Stimulated activated CD8-positive, alpha-beta memory T cell treated with anti-CD3 and anti-CD28 coated beads, Interleukin-4, amount 100 ng/mL, for 1 hour (primary cell): ENCODE measurements around the gene SPATS2.

Experiments
- DNase-seq, 2 donors: peaks; one replicate each; pipeline ENCODE4 v3.0.0-alpha.2; 2020; ENCODE audit warnings: low read depth in 2 of 2, low spot score in 1 of 2

The SPATS2 gene

DNA sequence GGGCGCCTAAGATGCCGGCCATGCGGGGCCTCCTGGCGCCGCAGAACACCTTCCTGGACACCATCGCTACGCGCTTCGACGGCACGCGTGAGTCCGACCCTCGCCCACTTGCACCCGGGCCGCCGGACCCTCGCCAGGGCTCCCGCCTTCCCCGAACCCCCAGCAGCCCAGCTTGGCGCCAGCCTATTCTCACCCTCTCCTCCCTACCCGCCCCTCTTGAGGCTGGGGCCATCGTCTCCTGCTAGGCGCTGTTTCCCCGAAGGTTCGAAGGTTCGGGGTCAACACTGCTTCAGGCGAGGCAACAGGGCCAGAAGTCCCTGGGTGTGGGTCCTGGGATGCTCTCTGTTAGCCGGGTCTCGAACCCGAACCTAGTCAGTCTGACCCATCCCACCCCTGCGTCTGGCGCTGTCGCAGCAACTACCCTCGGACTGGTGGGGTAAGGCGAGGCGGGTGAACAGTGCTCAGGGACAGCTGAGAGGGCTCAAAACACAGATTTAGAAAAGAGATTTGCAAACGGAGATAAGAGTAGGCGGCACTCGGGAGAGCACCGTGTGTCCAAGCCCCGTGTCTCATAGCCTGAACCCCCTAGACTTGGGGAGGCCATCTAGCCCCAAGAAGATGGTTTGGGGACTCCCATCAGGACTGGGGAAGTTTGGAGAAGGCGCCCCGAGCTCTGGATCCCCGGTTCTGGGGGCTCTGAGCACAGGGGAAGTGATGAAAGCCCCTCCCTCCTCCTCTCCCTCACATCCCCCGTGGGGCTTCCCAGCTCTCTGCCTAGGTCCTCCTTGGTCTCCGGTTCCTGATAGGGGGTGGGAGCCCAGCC is 172.4 kb downstream of the SPATS2 start:
- DNase-seq, result no peak

DNA sequence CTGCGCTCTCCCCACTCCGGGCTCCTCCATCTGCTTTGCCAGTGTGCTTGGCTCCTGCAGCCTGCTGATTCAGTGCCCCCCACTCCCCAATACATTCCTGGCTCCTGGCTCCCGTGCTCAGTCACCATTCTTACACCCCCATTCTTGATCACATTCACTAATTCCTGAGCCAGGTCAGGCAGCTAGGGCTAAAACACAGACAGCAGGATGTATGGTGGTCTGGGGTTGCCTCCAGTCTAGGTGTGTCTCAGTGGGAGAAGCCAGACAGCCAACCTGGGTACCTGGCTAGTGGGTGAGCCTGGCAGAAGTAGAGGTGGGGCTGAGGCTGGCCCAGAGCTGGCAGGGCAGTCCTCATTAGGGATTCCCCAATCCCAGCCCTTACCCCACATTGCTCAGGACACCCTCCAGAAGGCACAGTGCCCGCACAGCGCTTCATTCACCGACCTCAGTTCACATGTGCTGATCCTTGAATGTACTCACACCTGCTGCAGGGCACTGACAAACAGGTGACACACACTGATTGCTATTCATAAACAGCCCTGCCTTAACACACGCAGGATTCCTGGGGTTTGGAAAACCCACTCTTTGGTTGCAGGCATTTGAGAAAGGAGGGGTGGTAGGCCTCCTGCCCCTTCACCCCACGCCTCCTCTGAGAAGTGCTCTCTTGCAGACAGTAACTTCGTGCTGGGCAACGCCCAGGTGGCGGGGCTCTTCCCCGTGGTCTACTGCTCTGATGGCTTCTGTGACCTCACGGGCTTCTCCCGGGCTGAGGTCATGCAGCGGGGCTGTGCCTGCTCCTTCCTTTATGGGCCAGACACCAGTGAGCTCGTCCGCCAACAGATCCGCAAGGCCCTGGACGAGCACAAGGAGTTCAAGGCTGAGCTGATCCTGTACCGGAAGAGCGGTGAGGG is 173.2 kb downstream of the SPATS2 start:
- DNase-seq, result no peak

DNA sequence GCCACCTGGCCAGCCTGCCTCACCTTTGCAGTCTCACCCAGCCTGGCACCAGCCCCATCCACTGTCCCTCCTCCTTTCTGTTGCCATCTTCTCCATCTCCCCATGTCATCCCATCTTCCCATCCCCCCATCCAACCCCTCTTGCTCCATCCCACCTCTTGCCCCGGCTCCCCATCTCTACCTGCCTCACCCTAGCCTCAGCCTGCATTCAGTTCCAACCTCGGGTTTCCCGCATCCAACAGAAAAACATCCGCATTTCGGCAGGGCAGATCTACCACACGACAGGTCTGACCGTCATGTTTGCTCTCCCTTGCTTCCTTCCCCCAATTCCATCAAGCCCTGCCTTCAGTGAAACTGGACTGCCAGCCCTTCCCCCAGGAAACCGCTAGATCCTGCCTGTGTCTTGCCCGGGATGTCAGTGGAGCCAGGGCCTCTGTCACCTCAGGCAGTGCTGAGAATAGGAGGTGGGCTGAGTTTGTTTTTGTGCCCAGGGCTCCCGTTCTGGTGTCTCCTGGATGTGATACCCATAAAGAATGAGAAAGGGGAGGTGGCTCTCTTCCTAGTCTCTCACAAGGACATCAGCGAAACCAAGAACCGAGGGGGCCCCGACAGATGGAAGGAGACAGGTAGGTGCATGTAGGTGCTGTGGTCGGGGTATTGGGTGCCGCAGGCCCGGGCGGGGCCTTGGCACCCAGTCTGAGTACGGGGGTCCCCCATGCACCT is 174.0 kb downstream of the SPATS2 start:
- DNase-seq, result no peak

DNA sequence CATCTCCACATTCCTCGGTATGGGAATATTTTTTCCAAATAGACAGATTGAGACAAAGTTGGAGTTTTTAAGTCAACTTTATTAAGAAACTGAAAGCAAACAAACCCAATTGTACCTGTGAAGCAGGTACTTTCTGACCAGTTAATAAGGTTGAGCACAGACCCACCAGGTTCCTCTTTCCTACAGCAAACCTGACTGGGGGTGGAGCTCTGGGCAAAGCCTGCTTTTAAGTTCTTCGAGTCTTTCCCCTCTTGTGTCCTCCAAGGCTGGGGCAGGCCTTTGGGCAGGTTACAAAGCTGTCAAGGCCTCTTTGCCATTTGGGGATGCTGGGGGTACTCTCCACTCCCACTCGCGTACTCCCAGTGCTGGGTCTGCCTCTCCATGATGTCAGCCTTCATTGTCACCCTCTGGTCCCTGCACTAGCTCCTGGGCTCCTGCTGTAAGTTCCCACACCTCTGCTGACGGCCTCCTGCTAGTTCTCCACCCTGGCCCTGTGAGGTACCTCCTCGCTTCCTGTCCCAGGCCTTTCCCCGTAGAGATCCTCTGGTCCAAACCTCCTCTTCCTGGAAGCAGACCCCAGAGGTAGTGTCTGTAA is 174.7 kb downstream of the SPATS2 start:
- DNase-seq, result no peak

DNA sequence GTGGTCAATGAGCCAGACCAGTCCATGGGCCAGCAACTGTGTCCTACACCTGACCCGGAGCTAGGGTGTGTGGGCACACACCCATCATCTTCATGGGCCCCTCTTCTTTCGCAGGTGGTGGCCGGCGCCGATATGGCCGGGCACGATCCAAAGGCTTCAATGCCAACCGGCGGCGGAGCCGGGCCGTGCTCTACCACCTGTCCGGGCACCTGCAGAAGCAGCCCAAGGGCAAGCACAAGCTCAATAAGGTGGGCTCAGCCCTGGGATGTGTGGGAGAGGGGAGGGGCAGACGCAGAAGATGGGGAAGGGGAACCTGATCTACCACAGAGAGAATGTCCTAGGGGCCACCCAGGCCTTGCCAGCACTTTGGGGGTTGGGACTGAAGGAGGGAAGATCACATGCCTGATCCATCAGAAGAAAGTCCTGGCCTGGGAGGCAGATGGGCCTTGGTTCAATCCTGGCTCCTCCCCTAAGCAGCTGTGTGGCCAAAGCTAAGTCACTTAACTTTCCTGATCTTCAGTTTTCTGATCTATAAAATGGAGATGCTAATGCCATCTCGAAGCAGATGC is 175.4 kb downstream of the SPATS2 start:
- no peak for DNase-seq

DNA sequence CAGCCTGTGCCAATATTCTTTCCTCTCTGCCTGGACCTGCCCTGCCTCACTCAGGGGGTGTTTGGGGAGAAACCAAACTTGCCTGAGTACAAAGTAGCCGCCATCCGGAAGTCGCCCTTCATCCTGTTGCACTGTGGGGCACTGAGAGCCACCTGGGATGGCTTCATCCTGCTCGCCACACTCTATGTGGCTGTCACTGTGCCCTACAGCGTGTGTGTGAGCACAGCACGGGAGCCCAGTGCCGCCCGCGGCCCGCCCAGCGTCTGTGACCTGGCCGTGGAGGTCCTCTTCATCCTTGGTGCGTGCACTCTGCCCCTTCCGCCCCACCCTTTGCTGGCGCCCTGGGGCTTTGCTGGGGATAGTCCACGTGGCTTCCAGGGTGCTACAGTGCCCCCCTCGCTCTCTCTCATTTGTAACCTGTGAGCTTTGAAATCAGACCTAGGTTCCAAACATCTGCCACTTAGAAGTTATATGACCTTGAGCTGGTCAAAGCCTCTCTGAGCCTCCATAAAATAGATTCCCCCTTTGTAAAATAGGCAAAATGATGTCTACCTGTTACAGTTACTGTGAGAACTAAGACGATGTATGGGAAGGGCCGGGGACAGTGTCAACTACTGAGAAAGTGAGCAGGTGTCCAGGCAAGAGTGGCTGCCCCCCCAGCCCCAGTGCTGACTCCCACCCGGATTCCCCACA is 176.1 kb downstream of the SPATS2 start:
- DNase-seq, result no peak

DNA sequence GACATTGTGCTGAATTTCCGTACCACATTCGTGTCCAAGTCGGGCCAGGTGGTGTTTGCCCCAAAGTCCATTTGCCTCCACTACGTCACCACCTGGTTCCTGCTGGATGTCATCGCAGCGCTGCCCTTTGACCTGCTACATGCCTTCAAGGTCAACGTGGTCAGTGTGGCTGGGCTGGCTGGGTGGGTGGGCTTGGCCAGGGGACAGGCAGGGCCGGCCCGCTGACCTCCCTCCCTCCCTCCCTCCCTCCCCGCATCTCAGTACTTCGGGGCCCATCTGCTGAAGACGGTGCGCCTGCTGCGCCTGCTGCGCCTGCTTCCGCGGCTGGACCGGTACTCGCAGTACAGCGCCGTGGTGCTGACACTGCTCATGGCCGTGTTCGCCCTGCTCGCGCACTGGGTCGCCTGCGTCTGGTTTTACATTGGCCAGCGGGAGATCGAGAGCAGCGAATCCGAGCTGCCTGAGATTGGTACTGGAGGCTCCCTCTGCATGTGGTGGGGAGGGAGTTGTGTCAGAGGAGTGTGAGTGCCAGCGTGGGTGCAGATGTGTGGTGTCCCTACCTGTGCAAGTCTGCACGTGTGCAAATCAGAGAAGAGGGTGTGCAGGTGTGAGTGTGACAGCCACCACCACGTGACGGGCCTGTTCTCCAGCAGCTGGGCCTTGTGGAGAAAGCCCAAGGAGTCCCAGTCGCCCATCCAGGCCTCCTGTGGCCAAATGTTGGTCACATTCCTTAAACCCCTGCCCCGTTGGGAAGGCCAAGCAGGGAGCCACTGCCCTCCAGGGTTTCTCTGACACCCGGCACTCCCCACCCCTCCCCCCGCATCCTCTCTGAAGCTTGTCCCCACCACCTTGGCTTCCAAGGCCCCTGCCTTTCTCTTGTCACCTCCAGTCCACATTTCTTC is 176.9 kb downstream of the SPATS2 start:
- DNase-seq, result no peak

DNA sequence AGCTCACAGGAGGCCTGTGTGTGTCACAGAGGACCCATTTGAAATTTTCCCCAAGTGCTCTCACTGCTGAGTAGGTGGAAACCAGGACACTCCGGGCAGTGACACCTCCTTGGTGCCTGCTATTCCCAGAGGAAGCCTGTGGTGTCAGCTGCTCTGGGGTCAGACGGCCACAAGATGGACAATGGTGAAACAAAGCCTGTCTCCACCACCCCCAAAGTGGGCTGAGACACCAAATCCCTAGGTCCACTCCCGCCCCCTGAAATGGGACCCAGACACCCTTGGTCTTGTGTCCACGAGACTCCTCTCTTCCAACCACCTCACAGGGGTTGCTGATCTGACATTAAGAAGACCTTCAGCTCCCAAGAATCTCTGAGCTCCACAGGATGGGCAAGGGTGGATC is 178.6 kb downstream of the SPATS2 start:
- DNase-seq, result no peak

DNA sequence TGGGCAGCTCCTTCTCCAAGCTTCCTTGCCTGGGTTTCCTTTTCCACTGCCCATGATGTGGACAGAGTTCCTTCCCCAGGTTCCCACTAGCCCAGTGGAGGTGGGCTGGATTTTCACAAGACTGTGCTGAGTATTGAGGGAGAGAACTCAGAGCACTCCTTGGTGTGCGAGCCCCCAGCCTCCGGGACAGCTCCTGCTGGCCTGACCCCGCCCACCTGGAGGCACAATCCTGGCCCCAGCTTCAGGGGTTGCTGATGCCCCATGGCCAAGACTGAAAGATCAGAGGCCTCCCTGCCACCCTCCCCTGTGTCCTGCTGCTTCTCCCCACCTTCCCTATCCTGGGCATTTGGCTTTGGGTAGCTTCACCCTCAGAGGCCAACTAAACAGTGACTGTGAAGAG is 179.2 kb downstream of the SPATS2 start:
- DNase-seq, result no peak

DNA sequence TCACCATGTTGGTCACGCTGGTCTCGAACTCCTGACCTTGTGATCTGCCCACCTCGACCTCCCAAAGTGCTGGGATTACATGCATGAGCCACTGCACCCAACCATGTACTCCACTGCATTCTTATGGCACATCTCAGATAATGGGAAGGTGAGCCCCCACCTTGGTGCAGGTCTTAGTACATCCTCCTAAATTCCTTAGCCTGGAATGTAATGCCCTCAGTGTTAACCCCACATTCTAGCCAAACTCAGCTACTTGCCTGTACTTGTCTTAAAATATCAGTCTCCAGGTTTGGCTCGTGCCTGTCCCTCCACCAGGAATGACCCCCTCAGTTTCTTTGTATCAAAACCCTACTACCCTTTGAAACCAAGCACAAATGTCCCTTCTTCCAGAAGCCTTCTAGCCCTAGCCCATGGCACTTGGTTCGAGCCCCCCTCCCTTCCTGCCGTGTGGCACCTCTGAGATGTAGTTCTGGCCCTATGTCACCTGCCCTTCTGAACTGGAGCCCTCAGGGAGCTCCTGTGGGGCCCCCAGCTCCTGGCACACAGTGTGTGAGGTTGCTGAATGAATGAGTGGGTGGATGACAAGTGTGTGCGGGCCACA is 179.9 kb downstream of the SPATS2 start:
- no peak for DNase-seq

DNA sequence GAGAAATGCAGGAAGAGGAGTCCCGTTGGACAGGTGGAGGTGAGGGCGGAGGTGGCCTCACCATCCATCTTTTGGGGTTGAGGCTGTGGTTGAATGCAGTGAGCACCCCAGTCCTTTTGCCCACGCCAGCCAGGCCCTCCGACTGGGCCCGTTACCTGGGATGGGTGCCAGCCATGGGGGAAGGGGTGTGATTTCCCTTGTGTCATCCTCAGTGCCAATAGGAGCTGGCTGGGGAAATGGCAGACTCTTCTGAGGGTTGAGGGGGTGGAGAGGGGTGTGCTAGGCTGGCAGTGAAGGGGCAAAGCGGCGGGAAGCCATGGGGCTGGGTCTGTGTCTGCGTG is 181.2 kb downstream of the SPATS2 start:
- DNase-seq, result no peak

DNA sequence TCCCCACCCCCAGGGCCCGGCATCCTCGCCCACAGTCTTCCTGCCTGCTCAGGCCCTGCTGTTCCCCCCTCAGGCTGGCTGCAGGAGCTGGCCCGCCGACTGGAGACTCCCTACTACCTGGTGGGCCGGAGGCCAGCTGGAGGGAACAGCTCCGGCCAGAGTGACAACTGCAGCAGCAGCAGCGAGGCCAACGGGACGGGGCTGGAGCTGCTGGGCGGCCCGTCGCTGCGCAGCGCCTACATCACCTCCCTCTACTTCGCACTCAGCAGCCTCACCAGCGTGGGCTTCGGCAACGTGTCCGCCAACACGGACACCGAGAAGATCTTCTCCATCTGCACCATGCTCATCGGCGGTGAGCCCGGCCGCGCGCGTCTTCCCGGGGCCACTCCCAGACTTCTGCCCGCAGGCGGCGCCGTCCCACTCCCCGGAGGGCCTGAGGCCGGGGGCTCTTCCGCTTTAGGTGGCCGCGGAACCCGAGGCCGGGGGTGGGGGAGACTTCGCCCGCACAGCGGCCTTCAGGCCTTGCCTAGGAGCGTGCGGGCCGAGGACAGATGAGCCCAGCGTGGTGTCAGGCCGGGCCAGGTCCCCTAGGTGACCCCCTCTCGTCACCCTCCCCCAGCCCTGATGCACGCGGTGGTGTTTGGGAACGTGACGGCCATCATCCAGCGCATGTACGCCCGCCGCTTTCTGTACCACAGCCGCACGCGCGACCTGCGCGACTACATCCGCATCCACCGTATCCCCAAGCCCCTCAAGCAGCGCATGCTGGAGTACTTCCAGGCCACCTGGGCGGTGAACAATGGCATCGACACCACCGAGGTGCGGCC is 181.8 kb downstream of the SPATS2 start:
- DNase-seq, result no peak

DNA sequence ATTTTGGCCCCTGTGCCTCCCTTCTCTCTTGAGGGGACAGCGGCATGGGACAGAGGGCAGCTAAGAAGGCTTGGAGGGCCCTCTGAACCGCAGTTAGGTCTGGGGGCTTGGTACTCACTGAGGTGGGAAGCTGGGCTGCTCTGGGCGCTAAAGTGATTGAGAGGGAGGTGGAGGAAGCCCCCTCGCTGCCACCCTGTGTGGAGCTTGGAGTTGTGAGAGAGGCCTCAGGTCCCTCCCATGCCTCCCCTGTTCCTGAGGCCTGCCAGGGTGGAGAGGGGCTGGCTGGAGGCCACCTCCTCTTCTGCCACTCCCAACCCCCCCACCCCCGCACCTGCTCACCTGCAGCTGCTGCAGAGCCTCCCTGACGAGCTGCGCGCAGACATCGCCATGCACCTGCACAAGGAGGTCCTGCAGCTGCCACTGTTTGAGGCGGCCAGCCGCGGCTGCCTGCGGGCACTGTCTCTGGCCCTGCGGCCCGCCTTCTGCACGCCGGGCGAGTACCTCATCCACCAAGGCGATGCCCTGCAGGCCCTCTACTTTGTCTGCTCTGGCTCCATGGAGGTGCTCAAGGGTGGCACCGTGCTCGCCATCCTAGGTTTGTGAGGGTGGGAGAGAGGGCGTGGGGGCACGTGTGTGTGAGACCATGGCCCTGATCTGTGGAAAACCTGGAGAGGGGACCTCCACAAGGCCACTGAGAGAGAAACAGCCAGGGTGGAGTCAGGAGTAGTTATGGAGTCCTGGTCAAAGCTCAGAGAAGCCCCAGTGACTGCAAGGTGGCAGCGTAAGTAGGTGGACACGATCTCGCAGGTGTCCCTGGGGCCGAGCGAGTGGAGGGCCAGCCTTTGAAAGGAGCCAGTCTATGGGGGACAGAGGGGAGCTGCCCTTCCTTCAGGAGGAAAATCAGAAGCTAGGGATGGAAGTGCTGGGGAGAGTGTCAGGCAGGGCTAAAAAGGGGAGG is 182.8 kb downstream of the SPATS2 start:
- DNase-seq, result no peak

DNA sequence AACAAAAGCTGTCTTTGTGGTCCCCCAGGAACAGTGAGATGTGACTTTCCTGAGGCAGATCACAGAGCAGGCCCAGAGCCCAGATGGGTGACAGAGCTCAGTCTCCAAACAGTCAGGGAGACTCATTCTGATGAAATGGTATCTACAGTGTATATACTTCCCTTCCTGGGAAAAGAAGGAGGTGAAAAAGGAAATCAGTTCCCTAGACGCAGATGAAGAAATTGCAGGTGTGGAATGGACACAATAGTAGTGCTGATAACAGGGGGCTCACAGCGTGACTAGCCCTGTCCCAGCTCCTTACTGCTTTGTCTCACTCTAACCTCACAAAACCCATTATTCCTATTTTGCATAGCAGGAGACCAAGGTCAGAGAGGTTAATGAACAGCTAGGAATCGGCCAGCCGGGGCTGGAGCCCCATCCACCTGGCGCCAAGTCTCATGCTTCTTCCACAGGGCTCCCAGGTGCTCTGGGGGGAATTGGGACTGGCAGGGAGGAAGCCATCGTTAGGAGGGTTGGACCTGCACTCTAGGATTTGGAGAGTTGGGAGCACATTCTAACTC is 183.5 kb downstream of the SPATS2 start:
- no peak for DNase-seq

DNA sequence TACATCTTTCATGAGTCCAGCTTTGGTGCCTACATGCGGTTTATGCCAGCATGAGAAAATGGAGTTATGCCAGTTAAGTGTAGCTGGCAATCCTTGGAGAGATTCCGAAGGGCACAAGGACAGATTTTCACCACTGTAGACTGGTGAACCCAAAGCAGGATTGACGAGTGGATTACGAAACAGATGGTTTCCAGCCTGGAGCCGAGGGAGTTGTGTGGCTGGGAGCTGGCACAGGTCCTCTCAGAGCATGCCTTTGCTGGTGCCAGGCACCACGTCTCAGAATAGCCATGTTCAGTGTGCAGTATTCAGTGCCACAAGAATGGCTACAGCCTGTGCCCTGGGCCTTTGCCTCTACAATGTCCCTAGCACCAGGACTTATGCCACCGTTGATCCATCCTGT is 184.8 kb downstream of the SPATS2 start:
- no peak for DNase-seq

DNA sequence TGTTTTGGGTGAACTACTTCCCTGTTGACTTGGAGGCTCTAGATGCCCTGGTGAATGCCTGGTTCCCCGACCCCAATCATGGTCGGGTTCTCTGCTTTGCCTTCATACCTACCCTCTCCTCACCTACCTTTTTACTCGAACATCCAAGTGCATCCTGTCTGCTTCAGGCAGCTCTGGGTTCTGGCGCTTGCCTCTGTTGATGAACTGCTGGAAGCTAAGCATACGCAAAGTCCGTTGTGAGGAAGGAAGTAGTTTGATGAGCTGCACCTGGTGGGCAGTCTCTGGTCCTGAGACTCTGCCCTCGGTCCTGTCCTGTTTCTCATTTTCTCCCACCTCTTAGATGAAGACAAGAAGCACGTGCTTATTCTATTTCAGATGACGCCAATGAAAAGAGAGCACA is 185.2 kb downstream of the SPATS2 start:
- no peak for DNase-seq

DNA sequence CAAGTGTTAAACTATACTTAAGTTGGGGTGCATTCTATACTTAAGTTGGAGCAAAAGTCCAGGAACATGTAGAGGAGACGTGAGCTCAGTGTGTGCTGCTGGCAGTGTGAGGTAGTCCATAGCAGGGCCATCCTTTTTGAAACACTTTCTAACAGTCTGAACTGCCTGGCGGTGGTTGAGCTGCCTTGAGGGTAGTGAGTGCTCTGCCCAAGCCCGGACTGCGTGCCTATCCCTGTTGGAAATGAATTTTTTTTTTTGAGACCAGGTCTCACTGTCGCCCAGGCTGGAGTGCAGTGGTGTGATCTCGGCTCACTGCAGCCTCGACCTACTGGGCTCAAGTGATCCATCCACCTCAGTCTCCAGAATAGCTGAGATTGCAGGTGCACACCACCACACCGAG is 185.6 kb downstream of the SPATS2 start:
- DNase-seq, result no peak
